Mucosa of descending colon (tissue), 3 donors: ENCODE data around the gene NRCAM. TPM values are rescaled to one million over a fixed set of nuclear protein-coding genes. Genes with fewer than 3 reads are reported as not detected.

Experiments used
- ATAC-seq: fragments of 200-7000 bp; cut with Tn5 transposase; one replicate; pipeline ENCODE4 v1.9.1; 2020; ENCODE audit warnings: mild to moderate bottlenecking, moderate library complexity
- DNase-seq, 3 donors: peaks; one replicate each; pipeline ENCODE4 v3.0.0-alpha.2; 2020
- H3K36me3 ChIP-seq: fragments of 200-600 bp; one replicate; pipeline ENCODE4 v1.8.0; 2021; ENCODE audit warnings: low read depth, mild to moderate bottlenecking
- H3K4me1 ChIP-seq: fragments of 200-600 bp; one replicate; pipeline ENCODE4 v1.8.0; 2021; ENCODE audit warnings: low read depth, mild to moderate bottlenecking
- H3K4me3 ChIP-seq: fragments of 200-600 bp; one replicate; pipeline ENCODE4 v1.8.0; 2021; ENCODE audit warnings: mild to moderate bottlenecking
- H3K9me3 ChIP-seq: fragments of 200-600 bp; one replicate; pipeline ENCODE4 v1.8.0; 2021; ENCODE audit warnings: mild to moderate bottlenecking
- CTCF ChIP-seq: fragments of 200-600 bp; IDR thresholded peaks from one replicate; pipeline ENCODE4 v1.8.0; 2022; ENCODE audit warnings: antibody characterized with exemption, mild to moderate bottlenecking
- intact Hi-C, 2 donors: fragments of 100-400 bp; cut with DNase I in 1 of 2; cut with micrococcal nuclease in 1 of 2; formaldehyde crosslinking; loops; one replicate each; pipeline versions ENCODE4 v1.11.0 to v1.11.1; 2022; cut with DNase I, micrococcal nuclease
- total RNA-seq, 3 donors: library from RNA; stranded (reverse); fragmentation: NEBNext Ultra II Directional in 2 of 3; extraction: Animal tissue kit (Norgen Biotek cat#: 25700) in 2 of 3; gene quantifications; one replicate each; pipeline versions ENCODE4 v1.2.1 to v1.2.4, GENCODE V29; 2021 to 2023
- donor health status: DM: no; HTN: no; CAD: no; lungs with moderate emphysema.
- donor health status: DM: no; HTN: no; CAD: no.
- donor health status: DM: no; HTN: yes; CAD: no.

NRCAM gene
- total RNA-seq, 3 donors from 2014 or later: 1.0 to 3.4 (median 2.3) TPM

GRCh38 chr7:108421720-108422331 is 34.4 kb downstream of the NRCAM start:
- Histone ChIP-seq H3K4me3 (no peak overlapping the region), H3K9me3 (no peaks in the 10 kb centered on the region), H3K4me1 (no peaks in the 10 kb centered on the region), H3K36me3 (no peaks in the 10 kb centered on the region)
- intact Hi-C loops: no loop called here
- ATAC-seq (no peak), DNase-seq (no peak)
- no peak for TF ChIP-seq CTCF

- Histone ChIP-seq H3K4me1 (no peaks in the 10 kb centered on the region), H3K36me3 (no peaks in the 10 kb centered on the region), H3K9me3 (no peaks in the 10 kb centered on the region), H3K4me3 (no peak overlapping the region)
- intact Hi-C loops: no loop called here
- no peak for ATAC-seq
- no peak for DNase-seq
- TF ChIP-seq CTCF: no peak
These were observed 36.0 kb downstream of the NRCAM start for GRCh38 chr7:108419961-108420908.

GRCh38 chr7:108418946-108419345 is 37.3 kb downstream of the NRCAM start:
- H3K4me3 ChIP-seq: no peak overlapping the region
- no peaks in the 10 kb centered on the region for H3K9me3 ChIP-seq
- no peak for DNase-seq
- ATAC-seq: no peak
- intact Hi-C loops: no loop called here
- no peaks in the 10 kb centered on the region for H3K36me3 ChIP-seq
- no peak for TF ChIP-seq CTCF
- no peaks in the 10 kb centered on the region for H3K4me1 ChIP-seq

GRCh38 chr7:108417926-108418325 is 38.3 kb downstream of the NRCAM start:
- Histone ChIP-seq H3K9me3 (no peaks in the 10 kb centered on the region), H3K4me1 (no peaks in the 10 kb centered on the region), H3K36me3 (no peaks in the 10 kb centered on the region), H3K4me3 (no peak overlapping the region)
- no peak for TF ChIP-seq CTCF
- no peak for ATAC-seq
- no peak for DNase-seq
- intact Hi-C loops: no loop called here

- intact Hi-C loops: no loop called here
- H3K4me1 ChIP-seq: no peaks in the 10 kb centered on the region
- no peak overlapping the region for H3K4me3 ChIP-seq
- TF ChIP-seq CTCF: no peak
- ATAC-seq (no peak), DNase-seq (no peak)
- H3K9me3 ChIP-seq: no peaks in the 10 kb centered on the region
- H3K36me3 ChIP-seq: no peaks in the 10 kb centered on the region
These were observed 39.1 kb downstream of the NRCAM start for GRCh38 chr7:108417144-108417543.
